ENCODE results near the gene C4orf51. TPM values are rescaled to one million over a fixed set of nuclear protein-coding genes. Genes with fewer than 3 reads are reported as not detected.

C4orf51 gene
- total and polyA plus RNA-seq, 2 of the 13 experiments (the other 11 are each of a cell fraction or from before 2014, with no cell fraction given), result not detected

- Histone ChIP-seq H3K79me2 (ENCODE audit: insufficient read depth, low read length) (no peaks in the 10 kb centered on the region), H3K9ac (ENCODE audit: insufficient read depth, low read depth, low read length) (no peak overlapping the region), H3K4me2 (ENCODE audit: low read depth, low read length) (no peak overlapping the region), H3K9me3 (ENCODE audit: low read length) (no peaks in the 10 kb centered on the region), H4K20me1 (ENCODE audit: insufficient read depth, low read length) (no peaks in the 10 kb centered on the region), H3K4me1 (ENCODE audit: insufficient read depth, low read length) (peaks cover 24% of the 10 kb centered on the region), H3K27me3 (ENCODE audit: control insufficient read depth in 1 of 2, insufficient read depth in 2 of 2, low read length in 2 of 2) (peaks cover 0 to 30% of the 10 kb centered on the region in 2 experiments; a peak in 3 of 5 replicates), H3K27ac (ENCODE audit: extremely low read length, insufficient read depth, low read length) (no peak overlapping the region), H2AFZ (ENCODE audit: low read length) (no peak overlapping the region), H3K36me3 (replicated peaks in 1 of 2; ENCODE audit: control insufficient read depth in 1 of 2, insufficient read depth in 2 of 2, low read length in 2 of 2) (no peaks in the 10 kb centered on the region), H3K4me3 (replicated peaks in 1 of 3; ENCODE audit: insufficient read depth in 1 of 3, low read depth in 2 of 3, low read length in 3 of 3) (no peak overlapping the region)
- ChIA-PET POLR2A (no interaction called here), CTCF (ENCODE audit: low intra/inter-chr PET ratio, low total read pairs) (no interaction called here)
- FAIRE-seq (no peak), DNase-seq (ENCODE audit: low spot score) (peak; percentile 47), ATAC-seq (no peak)
- no TSS peak for BruUV-seq (replicated peaks)
- TF ChIP-seq MTA3 (CRISPR knock-in tag; IDR thresholded peaks at IDR 0.05) (no peak), KLF16 (CRISPR knock-in tag; IDR thresholded peaks at IDR 0.05) (no peak), DBP (CRISPR knock-in tag; IDR thresholded peaks at IDR 0.05; ENCODE audit: not compliant biosample characterization) (no peak), JARID2 (CRISPR knock-in tag; IDR thresholded peaks at IDR 0.05; ENCODE audit: insufficient replicate concordance) (no peak), MIXL1 (CRISPR knock-in tag; IDR thresholded peaks at IDR 0.05) (no peak), TOPORS (CRISPR knock-in tag; IDR thresholded peaks at IDR 0.05) (no peak), ZNF672 (CRISPR knock-in tag; IDR thresholded peaks at IDR 0.05) (no peak)
- 0% methylated on average over 2 of the region's 2 CpGs for WGBS (ENCODE audit: low lambda C conversion rate)
- intact Hi-C loops (cut with micrococcal nuclease; ENCODE audit: unreplicated experiment) (no loop called here), in situ Hi-C loops (cut with HindIII; ENCODE audit: extremely low pct_ligation_motif_present, low pct_unique_long_range_greater_than_20kb) (loop anchor here (10.0 kb wide), 1 partner anchor 199 kb away; the partner anchor contains the start of gene ZNF827)
These were observed 55.4 kb downstream of the C4orf51 start for GRCh38 chr4:145735347-145735675.

GRCh38 chr4:145735827-145736226, 55.9 kb downstream of the C4orf51 start:
- 30% methylated on average over 4 of the region's 4 CpGs for WGBS (ENCODE audit: low lambda C conversion rate)
- no peak overlapping the region for H3K9ac ChIP-seq (ENCODE audit: insufficient read depth, low read depth, low read length)
- POLR2A ChIA-PET, result no interaction called here
- BruUV-seq (replicated peaks), result no TSS peak
- H3K27me3 ChIP-seq (ENCODE audit: control insufficient read depth in 1 of 2, insufficient read depth in 2 of 2, low read length in 2 of 2), result peaks cover 0 to 30% of the 10 kb centered on the region in 2 experiments; a peak in 3 of 5 replicates
- intact Hi-C loops (cut with micrococcal nuclease; ENCODE audit: unreplicated experiment), result no loop called here
- DNase-seq (ENCODE audit: low spot score) (no peak), FAIRE-seq (no peak), ATAC-seq (no peak)
- peaks cover 24% of the 10 kb centered on the region for H3K4me1 ChIP-seq (ENCODE audit: insufficient read depth, low read length)
- no peak overlapping the region for H3K4me2 ChIP-seq (ENCODE audit: low read depth, low read length)
- H4K20me1 ChIP-seq (ENCODE audit: insufficient read depth, low read length), result no peaks in the 10 kb centered on the region
- H3K27ac ChIP-seq (ENCODE audit: extremely low read length, insufficient read depth, low read length), result no peak overlapping the region
- H3K9me3 ChIP-seq (ENCODE audit: low read length), result no peaks in the 10 kb centered on the region
- in situ Hi-C loops (cut with HindIII; ENCODE audit: extremely low pct_ligation_motif_present, low pct_unique_long_range_greater_than_20kb), result loop anchor here (10.0 kb wide), 1 partner anchor 199 kb away; the partner anchor contains the start of gene ZNF827
- no peak overlapping the region for H2AFZ ChIP-seq (ENCODE audit: low read length)
- no peaks in the 10 kb centered on the region for H3K36me3 ChIP-seq (replicated peaks in 1 of 2; ENCODE audit: control insufficient read depth in 1 of 2, insufficient read depth in 2 of 2, low read length in 2 of 2)
- no peak overlapping the region for H3K4me3 ChIP-seq (replicated peaks in 1 of 3; ENCODE audit: insufficient read depth in 1 of 3, low read depth in 2 of 3, low read length in 3 of 3)
- CTCF ChIA-PET (ENCODE audit: low intra/inter-chr PET ratio, low total read pairs), result no interaction called here
- H3K79me2 ChIP-seq (ENCODE audit: insufficient read depth, low read length), result no peaks in the 10 kb centered on the region
- no peak for TF ChIP-seq ATF6 (CRISPR knock-in tag; conservative IDR thresholded peaks at IDR 0.05)
- no peak for TF ChIP-seq MAF1 (CRISPR knock-in tag; IDR thresholded peaks at IDR 0.05; ENCODE audit: borderline replicate concordance)
- no peak for TF ChIP-seq MIER3 (CRISPR knock-in tag; IDR thresholded peaks at IDR 0.05; ENCODE audit: borderline replicate concordance)
- TF ChIP-seq NBN (conservative IDR thresholded peaks at IDR 0.05), result no peak
- no peak for TF ChIP-seq ZNF33B (CRISPR knock-in tag; IDR thresholded peaks at IDR 0.05)
- TF ChIP-seq TFE3 (CRISPR knock-in tag; IDR thresholded peaks at IDR 0.05), result no peak
- TF ChIP-seq GRHL1 (CRISPR knock-in tag; conservative IDR thresholded peaks at IDR 0.05), result no peak

Measured in HepG2 (cell line).